CMK (cell line): Measurements from ENCODE around the gene RSRC2.
A peak's percentile ranks its signal among the peaks of the same experiment; 100 is the strongest.
"Not testable (repeated sequence)": the region's sequence is repeated elsewhere in the genome, so short reads cannot be mapped to it uniquely, and the experiment has no call there.

Source experiments
- DNase-seq: peaks from one replicate; pipeline ENCODE4 v3.0.0-alpha.2; 2010; ENCODE audit warnings: low read depth

Gene RSRC2

GRCh38 chr12:122486360-122486759 is 40.4 kb downstream of the RSRC2 start:
- not testable (repeated sequence) for DNase-seq

- not testable (repeated sequence) for DNase-seq
These were observed 42.4 kb downstream of the RSRC2 start for GRCh38 chr12:122484385-122484784.

- no peak for DNase-seq
These were observed 42.8 kb downstream of the RSRC2 start for GRCh38 chr12:122483969-122484368.

- no peak for DNase-seq
These were observed 44.9 kb downstream of the RSRC2 start for GRCh38 chr12:122481861-122482260.

GRCh38 chr12:122480753-122481152 is 46.0 kb downstream of the RSRC2 start:
- no peak for DNase-seq

- DNase-seq = no peak
These were observed 52.4 kb downstream of the RSRC2 start for GRCh38 chr12:122474324-122474716.

- no peak for DNase-seq
These were observed 53.0 kb downstream of the RSRC2 start for GRCh38 chr12:122473543-122474323.

- DNase-seq = peak; percentile 24
These were observed 55.2 kb downstream of the RSRC2 start for GRCh38 chr12:122471324-122472226.

- not testable (repeated sequence) for DNase-seq
These were observed 56.2 kb downstream of the RSRC2 start for GRCh38 chr12:122470576-122470975.

GRCh38 chr12:122469856-122470255 is 56.9 kb downstream of the RSRC2 start:
- DNase-seq = not testable (repeated sequence)

GRCh38 chr12:122467983-122468382 is 58.8 kb downstream of the RSRC2 start:
- no peak for DNase-seq

GRCh38 chr12:122464317-122465042 is 62.3 kb downstream of the RSRC2 start:
- not testable (repeated sequence) for DNase-seq

GRCh38 chr12:122460641-122461040 is 66.1 kb downstream of the RSRC2 start:
- no peak for DNase-seq

GRCh38 chr12:122460061-122460460 is 66.7 kb downstream of the RSRC2 start:
- DNase-seq = no peak

GRCh38 chr12:122459211-122459610 is 67.5 kb downstream of the RSRC2 start:
- no peak for DNase-seq

- no peak for DNase-seq
These were observed 68.4 kb downstream of the RSRC2 start for GRCh38 chr12:122458105-122459035.

GRCh38 chr12:122457627-122458026 is 69.1 kb downstream of the RSRC2 start:
- DNase-seq = no peak

GRCh38 chr12:122454739-122455138 is 72.0 kb downstream of the RSRC2 start:
- no peak for DNase-seq

- no peak for DNase-seq
These were observed 72.5 kb downstream of the RSRC2 start for GRCh38 chr12:122454250-122454721.
